ENCODE results near the gene TUBA4A.

DNA sequence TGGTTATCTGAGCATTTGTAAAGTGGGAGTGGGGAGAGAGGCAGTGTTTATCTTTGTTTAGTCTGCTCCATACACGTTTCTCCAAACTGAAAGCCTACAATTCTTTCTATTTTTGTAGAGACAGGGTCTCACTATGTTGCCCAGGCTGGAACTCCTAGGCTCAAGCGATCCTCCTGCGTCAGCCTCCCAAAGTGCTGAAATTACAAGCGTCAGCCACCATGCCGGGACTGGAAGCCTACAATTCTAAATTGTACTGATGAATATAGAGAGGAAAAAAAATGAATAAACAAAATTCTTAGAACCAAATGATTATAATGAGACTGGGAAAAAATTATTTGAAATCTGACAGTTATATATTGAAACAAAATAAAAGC is 48.6 kb downstream of the TUBA4A start:
- TF ChIP-seq POLR2A (IDR thresholded peaks at IDR 0.05) (no peak), CTCF (IDR thresholded peaks at IDR 0.05) (no peak), EP300 (IDR thresholded peaks at IDR 0.05) (no peak)

Data from tibial nerve (tissue), 4 donors.